H1 (cell line): ENCODE results near the gene UMOD. TPM values are rescaled to one million over a fixed set of nuclear protein-coding genes. Genes with fewer than 3 reads are reported as not detected.

Experiments
- NANOG ChIP-seq: IDR thresholded peaks from 2 replicates; pipeline ENCODE4 v1.6.1; 2011; ENCODE audit warnings: low read length, low read depth, mild to moderate bottlenecking, inconsistent platforms; ENCODE audit not compliant: insufficient read depth, poor library complexity, severe bottlenecking
- RAD21 ChIP-seq, 2 experiments: IDR thresholded peaks in 1 of 2; conservative IDR thresholded peaks in 1 of 2; 2 replicates each; pipeline ENCODE4 v1.6.1; 2011; ENCODE audit warnings: low read depth in 2 of 2, low read length in 2 of 2, improper control_type of control experiment in 1 of 2, inconsistent platforms in 1 of 2, mild to moderate bottlenecking in 1 of 2, moderate library complexity in 1 of 2
- SRF ChIP-seq: IDR thresholded peaks from 2 replicates; pipeline ENCODE4 v1.6.1; 2011; ENCODE audit warnings: mild to moderate bottlenecking, low read depth, low read length, moderate library complexity
- ZNF274 ChIP-seq: IDR thresholded peaks from 2 replicates; pipeline ENCODE4 v1.7.0; 2012; ENCODE audit warnings: low read length, borderline replicate concordance; ENCODE audit errors: extremely low read depth
- polyA plus RNA-seq, 7 experiments: library from polyadenylated mRNA; depleted of rRNA in 3 of 7; stranded (reverse) in 5 of 7; unstranded in 2 of 7; fragments of >200 nt in 5 of 7; fragments of 200-250 nt in 2 of 7; gene quantifications; 1 replicate in 5 of 7; 2 replicates in 1 of 7; 4 replicates in 1 of 7; pipeline versions ENCODE4 v1.2.1 to v1.2.3, GENCODE V29; 2011 to 2013; ENCODE audit warnings: missing spikeins in 2 of 7, mixed read lengths in 2 of 7
- total RNA-seq: library from RNA; stranded (reverse); fragmentation: NEBNext Ultra II Directional; extraction: Animal tissue kit (Norgen Biotek cat#: 25700); gene quantifications from 2 replicates; pipeline ENCODE4 v1.2.1, GENCODE V29; 2021

The UMOD gene
- total and polyA plus RNA-seq, 2 of the 8 experiments (the other 6 are each of a cell fraction or from before 2014, with no cell fraction given): not detected

DNA sequence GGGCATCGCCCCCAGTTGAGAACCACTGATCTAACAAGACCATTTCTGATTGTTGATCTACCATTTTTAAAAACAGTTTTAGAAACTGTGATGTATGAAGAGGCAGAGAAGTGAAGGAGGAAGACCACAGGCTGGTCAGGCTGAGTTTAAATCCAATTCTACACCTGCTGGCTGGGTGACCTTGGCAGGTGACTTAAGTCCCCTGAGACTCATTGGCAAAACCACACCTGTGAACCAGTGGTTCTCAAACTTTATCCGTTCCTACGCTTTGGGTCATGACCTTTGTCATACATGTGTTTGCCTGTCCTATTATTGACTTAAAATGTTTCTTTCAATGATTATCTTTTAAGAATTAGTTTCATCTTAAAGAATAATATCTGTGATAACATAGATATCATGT, 27.5 kb downstream of the UMOD start (continued):
- no peak for TF ChIP-seq SRF
- no peak for TF ChIP-seq NANOG
- no peak for TF ChIP-seq RAD21 (IDR thresholded peaks at IDR 0.05 in 1 of 2, conservative IDR thresholded peaks at IDR 0.05 in 1 of 2; ENCODE audit: low read depth in 2 of 2, low read length in 2 of 2)
- TF ChIP-seq ZNF274: no peak
